HCT116 (cell line): ENCODE measurements around the gene DPF3. TPM values are rescaled to one million over a fixed set of nuclear protein-coding genes. Genes with fewer than 3 reads are reported as not detected.

Experiments
- ATAC-seq: fragments of 200-7000 bp; cut with Tn5 transposase; 2 replicates; pipeline ENCODE4 v1.9.1; 2020; ENCODE audit warnings: mild to moderate bottlenecking, moderate library complexity
- BruUV-seq: library from RNA; stranded (reverse); fragments of 400-500 nt; replicated peaks from 2 replicates; lab custom pipeline; 2021; lab: Mats Ljungman, UMichigan
- CTCF ChIA-PET: fragments of 300-600 bp; sonication (Branson Sonifier 250); formaldehyde crosslinking; loops from one replicate; lab custom pipeline; 2021; ENCODE audit warnings: antibody characterized with exemption; lab: Charles Lee
- POLR2A ChIA-PET: fragments of 300-600, 350-600 bp; sonication (Branson Sonifier 250); formaldehyde crosslinking; loops from one replicate; lab custom pipeline; 2021; ENCODE audit warnings: antibody characterized with exemption; lab: Charles Lee
- RAD21 ChIA-PET, 2 experiments: fragments of 300-600 bp; sonication (Branson Sonifier 250); formaldehyde crosslinking; loops; one replicate each; lab custom pipeline; 2023; ENCODE audit warnings: low total read pairs in 2 of 2; ENCODE audit not compliant: uncharacterized antibody in 2 of 2, unreplicated experiment in 2 of 2, low non-redundant PET in 1 of 2; lab: Charles Lee
- DNase-seq: peaks from one replicate; pipeline ENCODE4 v3.0.0-alpha.2; 2010; ENCODE audit warnings: low read depth, low spot score
- H2AFZ ChIP-seq: fragments of 200-600 bp; shearing (Covaris generic), sonication (generic); 2 replicates; pipeline ENCODE4 v1.6.1; 2017; ENCODE audit warnings: low read depth, mixed run types, mixed read lengths, antibody characterized with exemption, low read length; ENCODE audit not compliant: poor library complexity, severe bottlenecking
- H3K27ac ChIP-seq: 2 replicates; pipeline ENCODE4 v1.5.1; 2012; ENCODE audit warnings: low read depth, low read length
- H3K27me3 ChIP-seq: fragments of 200-600 bp; sonication (generic); 2 replicates; pipeline ENCODE4 v1.6.1; 2016; ENCODE audit warnings: mixed run types, low read length, mixed read lengths; ENCODE audit not compliant: insufficient read depth
- H3K36me3 ChIP-seq, 2 experiments: fragments of 200-500 bp in 1 of 2; fragments of 200-600 bp in 1 of 2; sonication (Bioruptor generic) in 1 of 2; sonication (generic) in 1 of 2; 2 replicates each; pipeline versions ENCODE4 v1.5.1 to v1.6.1; 2014 to 2016; ENCODE audit warnings: low read length in 2 of 2, inconsistent platforms in 1 of 2, mixed read lengths in 1 of 2, mixed run types in 1 of 2; ENCODE audit not compliant: insufficient read depth in 2 of 2, control insufficient read depth in 1 of 2
- H3K4me1 ChIP-seq, 2 experiments: fragments of 200-600 bp in 1 of 2; sonication (generic) in 1 of 2; 2 replicates each; pipeline versions ENCODE4 v1.5.1 to v1.6.1; 2012 to 2017; ENCODE audit warnings: low read length in 2 of 2, inconsistent platforms in 1 of 2, mild to moderate bottlenecking in 1 of 2, mixed read lengths in 1 of 2, mixed run types in 1 of 2, moderate library complexity in 1 of 2; ENCODE audit not compliant: insufficient read depth in 2 of 2, control insufficient read depth in 1 of 2
- H3K4me2 ChIP-seq: fragments of 200-600 bp; sonication (generic); 2 replicates; pipeline ENCODE4 v1.6.1; 2017; ENCODE audit warnings: mixed run types, low read length, mixed read lengths
- H3K4me3 ChIP-seq, 2 experiments: fragments of 200-600 bp in 1 of 2; sonication (generic) in 1 of 2; replicated peaks in 1 of 2; 2 replicates each; pipeline ENCODE4 v1.5.1; 2011 to 2016; ENCODE audit warnings: low read length in 2 of 2, control low read depth in 1 of 2, low read depth in 1 of 2, mild to moderate bottlenecking in 1 of 2, mixed read lengths in 1 of 2, mixed run types in 1 of 2
- H3K79me2 ChIP-seq: fragments of 200-600 bp; sonication (generic); 2 replicates; pipeline ENCODE4 v1.6.1; 2017; ENCODE audit warnings: mild to moderate bottlenecking, mixed run types, low read length, moderate library complexity, mixed read lengths; ENCODE audit not compliant: insufficient read depth
- H3K9ac ChIP-seq: fragments of 200-600 bp; sonication (generic); 2 replicates; pipeline ENCODE4 v1.6.1; 2016; ENCODE audit warnings: low read length, mixed read lengths
- H3K9me2 ChIP-seq: fragments of 200-600 bp; sonication (generic), shearing (Covaris generic); 2 replicates; pipeline ENCODE4 v1.6.1; 2017; ENCODE audit warnings: mixed run types, mild to moderate bottlenecking, moderate library complexity; ENCODE audit not compliant: insufficient read depth
- H3K9me3 ChIP-seq, 2 experiments: fragments of 200-500 bp in 1 of 2; fragments of 200-600 bp in 1 of 2; sonication (Bioruptor generic) in 1 of 2; sonication (generic) in 1 of 2; 2 replicates each; pipeline ENCODE4 v1.6.1; 2014 to 2017; ENCODE audit warnings: low read length in 2 of 2, mixed read lengths in 2 of 2, inconsistent platforms in 1 of 2, low read depth in 1 of 2, mild to moderate bottlenecking in 1 of 2, mixed run types in 1 of 2, moderate library complexity in 1 of 2; ENCODE audit not compliant: control insufficient read depth in 1 of 2, insufficient read depth in 1 of 2
- H4K20me1 ChIP-seq: fragments of 200-600 bp; sonication (generic), shearing (Covaris generic); 2 replicates; pipeline ENCODE4 v1.6.1; 2017; ENCODE audit warnings: mixed run types, mild to moderate bottlenecking, moderate library complexity; ENCODE audit not compliant: insufficient read depth
- ATF3 ChIP-seq: IDR thresholded peaks from 2 replicates; pipeline ENCODE4 v1.6.1; 2012
- CBX3 ChIP-seq: IDR thresholded peaks from 2 replicates; pipeline ENCODE4 v1.6.1; 2012; ENCODE audit warnings: low read depth
- CEBPB ChIP-seq: IDR thresholded peaks from 2 replicates; pipeline ENCODE4 v1.6.1; 2012; ENCODE audit warnings: low read depth
- CTCF ChIP-seq, 3 experiments: fragments of 200-600 bp in 1 of 3; sonication (generic) in 1 of 3; IDR thresholded peaks in 2 of 3; conservative IDR thresholded peaks in 1 of 3; 2 replicates each; pipeline ENCODE4 v1.5.1; 2012 to 2017; ENCODE audit warnings: low read depth in 2 of 3, low read length in 2 of 3, antibody characterized with exemption in 1 of 3, borderline replicate concordance in 1 of 3, control low read depth in 1 of 3, mild to moderate bottlenecking in 1 of 3, mixed read lengths in 1 of 3, mixed run types in 1 of 3, moderate library complexity in 1 of 3; ENCODE audit not compliant: insufficient read depth in 1 of 3
- EGR1 ChIP-seq: IDR thresholded peaks from 2 replicates; pipeline ENCODE4 v1.6.1; 2012; ENCODE audit warnings: low read depth
- ELF1 ChIP-seq: IDR thresholded peaks from 2 replicates; pipeline ENCODE4 v1.6.1; 2012; ENCODE audit warnings: low read depth, borderline replicate concordance
- JUND ChIP-seq: IDR thresholded peaks from 2 replicates; pipeline ENCODE4 v1.6.1; 2012
- MAX ChIP-seq: IDR thresholded peaks from 2 replicates; pipeline ENCODE4 v1.6.1; 2012
- POLR2A ChIP-seq: IDR thresholded peaks from 2 replicates; pipeline ENCODE4 v1.7.0; 2011; ENCODE audit warnings: borderline replicate concordance; ENCODE audit not compliant: insufficient read depth, insufficient read length; ENCODE audit errors: extremely low read depth
- POLR2AphosphoS5 ChIP-seq: IDR thresholded peaks from 2 replicates; pipeline ENCODE4 v1.6.1; 2011; ENCODE audit warnings: mild to moderate bottlenecking, low read depth, low read length, moderate library complexity
- REST ChIP-seq: IDR thresholded peaks from 2 replicates; pipeline ENCODE4 v1.6.1; 2012; ENCODE audit warnings: low read depth
- SIN3A ChIP-seq: IDR thresholded peaks from 2 replicates; pipeline ENCODE4 v1.6.1; 2012; ENCODE audit warnings: low read depth
- SP1 ChIP-seq: IDR thresholded peaks from 2 replicates; pipeline ENCODE4 v1.6.1; 2012; ENCODE audit warnings: low read depth
- TCF7L2 ChIP-seq: IDR thresholded peaks from 2 replicates; pipeline ENCODE4 v1.7.0; 2011; ENCODE audit warnings: borderline replicate concordance, inconsistent platforms; ENCODE audit not compliant: insufficient read depth, insufficient read length; ENCODE audit errors: extremely low read depth
- ZBTB33 ChIP-seq: IDR thresholded peaks from 2 replicates; pipeline ENCODE4 v1.6.1; 2011; ENCODE audit warnings: mild to moderate bottlenecking, low read length, moderate library complexity; ENCODE audit not compliant: insufficient replicate concordance; ENCODE audit errors: extremely low read depth
- intact Hi-C: fragments of 100-400 bp; cut with micrococcal nuclease; formaldehyde crosslinking; loops from 2 replicates; pipeline ENCODE4 v1.10.0; 2022
- total RNA-seq: library from RNA; stranded (reverse); gene quantifications from one replicate; pipeline ENCODE4 v1.2.1, GENCODE V29; 2021; ENCODE audit not compliant: unreplicated experiment

DPF3 gene
- total RNA-seq, 1 experiment from 2014 or later = 0.27 TPM

GRCh38 chr14:72830356-72830755 lies 63.5 kb downstream of the DPF3 start (continued):
- no peak for TF ChIP-seq ZBTB33
- no peak for TF ChIP-seq SIN3A
- no peak for TF ChIP-seq POLR2A
- no peak for TF ChIP-seq ATF3
- TF ChIP-seq EGR1 = no peak
- TF ChIP-seq, all 23 proteins: peak for 0

- Histone ChIP-seq H3K9ac (no peak overlapping the region), H3K79me2 (no peaks in the 10 kb centered on the region), H3K9me2 (no peaks in the 10 kb centered on the region), H4K20me1 (no peaks in the 10 kb centered on the region), H3K27ac (no peak overlapping the region), H2AFZ (no peak overlapping the region), H3K36me3 (no peaks in the 10 kb centered on the region), H3K27me3 (peaks cover 10% of the 10 kb centered on the region; the same call in 1 of the 2 replicates), H3K9me3 (no peaks in the 10 kb centered on the region), H3K4me2 (no peak overlapping the region), H3K4me1 (no peaks in the 10 kb centered on the region), H3K4me3 (no peak overlapping the region)
- TF ChIP-seq CTCF (IDR thresholded peaks at IDR 0.05 in 2 of 3, conservative IDR thresholded peaks at IDR 0.05 in 1 of 3; ENCODE audit: borderline replicate concordance in 1 of 3, insufficient read depth in 1 of 3, low read depth in 2 of 3, low read length in 2 of 3) (no peak), POLR2A (no peak), CEBPB (no peak), POLR2AphosphoS5 (no peak), JUND (no peak), REST (no peak), ELF1 (no peak), SP1 (no peak), TCF7L2 (no peak), CBX3 (no peak), MAX (no peak)
- RAD21 ChIA-PET = no interaction called here
- ATAC-seq (no peak), DNase-seq (no peak)
- intact Hi-C loops = no loop called here
- CTCF ChIA-PET = no interaction called here
- no TSS peak for BruUV-seq
- POLR2A ChIA-PET = no interaction called here
These were observed 65.3 kb downstream of the DPF3 start for GRCh38 chr14:72828604-72829003.
